LNCaP clone FGC (cell line): ENCODE results near the gene LIMCH1.

Source experiments
- DNase-seq: peaks from one replicate; pipeline ENCODE4 v3.0.0-alpha.2; 2011; ENCODE audit warnings: low read depth
- H3K4me3 ChIP-seq: 2 replicates; pipeline ENCODE4 v1.5.1; 2011; ENCODE audit warnings: mild to moderate bottlenecking, low read depth, low read length, control low read depth
- CTCF ChIP-seq: IDR thresholded peaks from 2 replicates; pipeline ENCODE4 v1.5.1; 2012; ENCODE audit warnings: mild to moderate bottlenecking; ENCODE audit not compliant: control insufficient read depth, insufficient read depth; ENCODE audit errors: extremely low read depth

Gene LIMCH1

GRCh38 chr4:41678951-41679350, 141.0 kb downstream of the LIMCH1 start:
- no peak overlapping the region for H3K4me3 ChIP-seq
- TF ChIP-seq CTCF, result no peak
- DNase-seq, result no peak

GRCh38 chr4:41679991-41680390, 142.0 kb downstream of the LIMCH1 start:
- DNase-seq, result no peak
- no peak for TF ChIP-seq CTCF
- H3K4me3 ChIP-seq, result no peak overlapping the region

GRCh38 chr4:41681054-41681453, 143.1 kb downstream of the LIMCH1 start:
- H3K4me3 ChIP-seq, result no peak overlapping the region
- no peak for TF ChIP-seq CTCF
- no peak for DNase-seq

- TF ChIP-seq CTCF, result no peak
- DNase-seq, result no peak
- no peak overlapping the region for H3K4me3 ChIP-seq
Observed at GRCh38 chr4:41683326-41683725, 145.4 kb downstream of the LIMCH1 start.

GRCh38 chr4:41686893-41687292, 148.9 kb downstream of the LIMCH1 start:
- no peak for DNase-seq
- H3K4me3 ChIP-seq, result no peak overlapping the region
- no peak for TF ChIP-seq CTCF

GRCh38 chr4:41687971-41688370, 150.0 kb downstream of the LIMCH1 start:
- no peak for DNase-seq
- no peak for TF ChIP-seq CTCF

GRCh38 chr4:41692717-41693345, 154.9 kb downstream of the LIMCH1 start:
- TF ChIP-seq CTCF, result peak; percentile 83
- no peak for DNase-seq
- H3K4me3 ChIP-seq, result no peak overlapping the region

More at GRCh38 chr4:41687971-41688370, 150.0 kb downstream of the LIMCH1 start:
- no peak overlapping the region for H3K4me3 ChIP-seq
